GM13976 (cell line): ENCODE data around the gene TAF6.

Experiments used
- DNase-seq: peaks from one replicate; pipeline ENCODE4 v3.0.0; 2012; ENCODE audit warnings: low spot score
- CTCF ChIP-seq: IDR thresholded peaks from 2 replicates; pipeline ENCODE4 v1.5.1; 2012; ENCODE audit warnings: borderline replicate concordance, mild to moderate bottlenecking; ENCODE audit not compliant: insufficient read depth; ENCODE audit errors: extremely low read depth, missing control alignments, control extremely low read depth
- in situ Hi-C: fragments of 300-500 bp; cut with MboI; formaldehyde crosslinking; loops from one replicate; pipeline ENCODE4 v1.12.0; 2022; ENCODE audit warnings: low sequenced_read_pairs, mixed read lengths, inconsistent platforms; ENCODE audit not compliant: unreplicated experiment

The TAF6 gene

DNA sequence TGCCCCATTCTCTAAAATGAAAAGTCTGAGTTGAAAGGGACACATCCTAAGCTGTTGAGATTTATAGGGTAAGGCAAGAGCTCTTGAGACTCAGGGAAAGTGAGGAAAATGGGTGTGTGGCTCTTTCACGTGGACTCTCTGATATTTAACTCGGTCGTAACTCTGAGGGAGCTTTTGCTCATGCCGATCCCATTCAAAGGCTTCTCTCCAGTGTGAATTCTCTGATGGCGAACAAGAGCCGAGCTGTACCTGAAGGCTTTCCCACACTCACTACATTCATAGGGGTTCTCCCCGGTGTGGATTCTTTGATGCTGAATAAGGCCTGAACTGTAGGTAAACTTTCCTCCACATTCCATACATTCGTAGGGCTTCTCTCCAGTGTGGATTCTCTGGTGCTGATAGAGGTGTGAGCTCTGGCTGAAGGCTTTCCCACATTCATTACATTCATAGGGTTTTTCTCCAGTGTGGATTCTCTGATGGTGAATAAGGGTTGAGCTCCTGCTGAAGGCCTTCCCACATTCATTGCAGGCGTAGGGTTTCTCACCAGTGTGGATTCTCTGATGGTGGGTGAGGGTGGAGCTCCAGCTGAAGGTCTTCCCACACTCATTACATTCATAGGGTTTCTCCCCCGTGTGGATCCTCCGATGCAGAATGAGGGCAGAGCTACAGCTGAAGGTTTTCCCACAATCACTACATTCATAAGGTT is 48.0 kb downstream of the TAF6 start:
- TF ChIP-seq CTCF = no peak
- in situ Hi-C loops = loop anchor here (10.0 kb wide), 1 partner anchor 76 kb away; no protein-coding TSS in a partner anchor
- DNase-seq = no peak

DNA sequence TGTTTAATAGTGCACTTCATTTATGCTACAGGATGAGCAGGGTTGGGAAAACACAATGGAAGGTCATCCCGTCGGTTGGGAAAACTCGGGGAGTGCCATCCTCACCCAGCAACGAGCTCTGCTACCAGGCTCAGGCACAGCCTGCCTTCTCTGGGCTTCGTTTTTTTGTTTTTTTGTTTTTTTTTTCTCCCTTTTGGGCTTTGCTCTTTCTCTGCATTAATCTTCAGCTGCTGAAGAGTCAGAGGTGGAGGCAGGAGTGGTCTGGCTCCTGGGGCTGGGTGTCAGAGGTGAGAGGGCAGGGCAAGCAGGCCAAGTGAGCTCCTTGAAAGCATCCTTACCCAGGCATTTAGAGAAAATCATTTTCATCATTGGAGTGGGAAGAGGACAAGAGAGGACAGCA is 49.2 kb downstream of the TAF6 start:
- no peak for TF ChIP-seq CTCF
- no peak for DNase-seq
- in situ Hi-C loops = loop anchor here (10.0 kb wide), 1 partner anchor 75 kb away; no protein-coding TSS in a partner anchor

- in situ Hi-C loops = no loop called here
- no peak for DNase-seq
- no peak for TF ChIP-seq CTCF
These were observed 52.2 kb downstream of the TAF6 start for GRCh38 chr7:100066953-100067352.

- DNase-seq = no peak
- in situ Hi-C loops = no loop called here
- no peak for TF ChIP-seq CTCF
These were observed 53.5 kb downstream of the TAF6 start for GRCh38 chr7:100065452-100066186.

DNA sequence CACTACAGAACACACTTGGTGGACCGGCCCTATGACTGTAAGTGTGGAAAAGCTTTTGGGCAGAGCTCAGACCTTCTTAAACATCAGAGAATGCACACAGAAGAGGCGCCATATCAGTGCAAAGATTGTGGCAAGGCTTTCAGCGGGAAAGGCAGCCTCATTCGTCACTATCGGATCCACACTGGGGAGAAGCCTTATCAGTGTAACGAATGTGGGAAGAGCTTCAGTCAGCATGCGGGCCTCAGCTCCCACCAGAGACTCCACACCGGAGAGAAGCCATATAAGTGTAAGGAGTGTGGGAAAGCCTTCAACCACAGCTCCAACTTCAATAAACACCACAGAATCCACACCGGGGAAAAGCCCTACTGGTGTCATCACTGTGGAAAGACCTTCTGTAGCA is 55.0 kb downstream of the TAF6 start:
- TF ChIP-seq CTCF = no peak
- DNase-seq = no peak
- in situ Hi-C loops = no loop called here

DNA sequence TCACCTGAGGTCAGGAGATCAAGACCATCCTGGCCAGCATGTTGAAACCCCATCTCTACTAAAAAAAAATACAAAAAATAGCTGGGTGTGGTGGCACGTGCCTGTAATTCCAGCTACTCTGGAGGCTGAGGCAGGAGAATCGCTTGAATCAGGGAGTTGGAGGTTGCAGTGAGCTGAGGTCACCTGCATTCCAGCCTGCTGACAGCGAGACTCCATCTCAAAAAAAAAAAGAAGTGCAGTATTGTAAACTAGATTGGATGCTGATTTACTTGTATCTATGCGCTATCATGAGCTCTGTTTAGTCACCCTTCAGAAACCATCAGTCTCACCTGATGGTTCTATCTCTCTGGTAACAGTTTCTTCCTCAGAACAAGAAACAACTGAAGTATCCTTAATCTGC is 55.8 kb downstream of the TAF6 start:
- in situ Hi-C loops = no loop called here
- DNase-seq = no peak
- no peak for TF ChIP-seq CTCF
